Stomach (tissue), 4 donors: ENCODE data around the gene CYP20A1.

Experiments used
- POLR2AphosphoS5 ChIP-seq, 3 donors: sonication (generic); formaldehyde crosslinking; IDR thresholded peaks; one replicate each; pipeline ENCODE4 v1.6.1; 2016; ENCODE audit warnings: antibody characterized with exemption in 3 of 3
- TF ChIP-seq, protein P1 (sequence below), 7 experiments: fragments of 450-650 bp in 4 of 7; fragments of 200-600 bp in 3 of 7; sonication (generic) in 3 of 7; IDR thresholded peaks; one replicate each; pipeline ENCODE4 v1.5.1; 2016 to 2019; ENCODE audit warnings: antibody characterized with exemption in 7 of 7, control low read depth in 2 of 7, mild to moderate bottlenecking in 1 of 7

GRCh38 chr2:203280428-203281064 lies 41.7 kb downstream of the CYP20A1 start:
- TF ChIP-seq, protein P1, sequence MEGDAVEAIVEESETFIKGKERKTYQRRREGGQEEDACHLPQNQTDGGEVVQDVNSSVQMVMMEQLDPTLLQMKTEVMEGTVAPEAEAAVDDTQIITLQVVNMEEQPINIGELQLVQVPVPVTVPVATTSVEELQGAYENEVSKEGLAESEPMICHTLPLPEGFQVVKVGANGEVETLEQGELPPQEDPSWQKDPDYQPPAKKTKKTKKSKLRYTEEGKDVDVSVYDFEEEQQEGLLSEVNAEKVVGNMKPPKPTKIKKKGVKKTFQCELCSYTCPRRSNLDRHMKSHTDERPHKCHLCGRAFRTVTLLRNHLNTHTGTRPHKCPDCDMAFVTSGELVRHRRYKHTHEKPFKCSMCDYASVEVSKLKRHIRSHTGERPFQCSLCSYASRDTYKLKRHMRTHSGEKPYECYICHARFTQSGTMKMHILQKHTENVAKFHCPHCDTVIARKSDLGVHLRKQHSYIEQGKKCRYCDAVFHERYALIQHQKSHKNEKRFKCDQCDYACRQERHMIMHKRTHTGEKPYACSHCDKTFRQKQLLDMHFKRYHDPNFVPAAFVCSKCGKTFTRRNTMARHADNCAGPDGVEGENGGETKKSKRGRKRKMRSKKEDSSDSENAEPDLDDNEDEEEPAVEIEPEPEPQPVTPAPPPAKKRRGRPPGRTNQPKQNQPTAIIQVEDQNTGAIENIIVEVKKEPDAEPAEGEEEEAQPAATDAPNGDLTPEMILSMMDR (IDR thresholded peaks at IDR 0.05), result no peak
- no peak for TF ChIP-seq POLR2AphosphoS5 (IDR thresholded peaks at IDR 0.05)
